HepG2 (cell line): ENCODE measurements around the gene TP53TG5. TPM values are rescaled to one million over a fixed set of nuclear protein-coding genes. Genes with fewer than 3 reads are reported as not detected.

Source experiments
- ARID2 ChIP-seq: sonication (generic); formaldehyde crosslinking; IDR thresholded peaks from 2 replicates; pipeline ENCODE4 v1.8.1; 2022; ENCODE audit warnings: mild to moderate bottlenecking, missing genetic modification reagents, borderline replicate concordance
- CBX1 ChIP-seq: IDR thresholded peaks from one replicate; pipeline ENCODE4 v1.6.1; 2016; ENCODE audit warnings: antibody characterized with exemption, low read depth
- ETS1 ChIP-seq: sonication (generic); formaldehyde crosslinking; IDR thresholded peaks from 2 replicates; pipeline ENCODE4 v1.4.0; 2020; ENCODE audit warnings: missing genetic modification reagents
- GATAD1 ChIP-seq: IDR thresholded peaks from 2 replicates; pipeline ENCODE4 v1.6.1; 2016; ENCODE audit warnings: missing genetic modification reagents, missing compliant biosample characterization
- KLF12 ChIP-seq: sonication (generic); formaldehyde crosslinking; IDR thresholded peaks from 2 replicates; pipeline ENCODE4 v1.4.0; 2020; ENCODE audit warnings: missing genetic modification reagents, borderline replicate concordance
- KLF6 ChIP-seq: IDR thresholded peaks from 2 replicates; pipeline ENCODE4 v1.8.0; 2016; ENCODE audit warnings: missing biosample characterization, missing genetic modification reagents
- MLLT10 ChIP-seq: sonication (generic); formaldehyde crosslinking; IDR thresholded peaks from 2 replicates; pipeline ENCODE4 v1.4.0; 2020; ENCODE audit warnings: missing genetic modification reagents
- NCOA5 ChIP-seq: sonication (generic); formaldehyde crosslinking; IDR thresholded peaks from 2 replicates; pipeline ENCODE4 v1.4.0; 2020; ENCODE audit warnings: missing genetic modification reagents
- NFE2L1 ChIP-seq: sonication (generic); formaldehyde crosslinking; IDR thresholded peaks from 2 replicates; pipeline ENCODE4 v1.4.0; 2020; ENCODE audit warnings: missing genetic modification reagents, mild to moderate bottlenecking, borderline replicate concordance
- NR2F1 ChIP-seq, 2 experiments: fragments of 450-650 bp in 1 of 2; formaldehyde crosslinking in 1 of 2; IDR thresholded peaks; 2 replicates each; pipeline versions ENCODE4 v1.5.0 to v1.6.1; 2016 to 2020; ENCODE audit warnings: mild to moderate bottlenecking in 1 of 2, missing compliant biosample characterization in 1 of 2, missing genetic modification reagents in 1 of 2, moderate library complexity in 1 of 2
- RAD21 ChIP-seq: fragments of 450-650 bp; formaldehyde crosslinking; IDR thresholded peaks from 2 replicates; pipeline ENCODE4 v1.5.0; 2020; ENCODE audit warnings: mild to moderate bottlenecking
- RBFOX2 ChIP-seq: fragments of 200-400 bp; formaldehyde crosslinking; IDR thresholded peaks from 2 replicates; pipeline ENCODE4 v1.6.1; 2017; ENCODE audit warnings: low read depth, mild to moderate bottlenecking, low read length
- SP140L ChIP-seq: sonication (generic); formaldehyde crosslinking; IDR thresholded peaks from 2 replicates; pipeline ENCODE4 v1.4.0; 2020; ENCODE audit warnings: missing genetic modification reagents, borderline replicate concordance
- SSRP1 ChIP-seq: IDR thresholded peaks from 2 replicates; pipeline ENCODE4 v1.6.1; 2016; ENCODE audit warnings: control low read depth
- TCF7L2 ChIP-seq: IDR thresholded peaks from 2 replicates; pipeline ENCODE4 v1.6.1; 2011; ENCODE audit warnings: mild to moderate bottlenecking, low read depth, low read length, moderate library complexity
- ZBTB46 ChIP-seq: sonication (generic); formaldehyde crosslinking; IDR thresholded peaks from 2 replicates; pipeline ENCODE4 v1.4.0; 2020; ENCODE audit warnings: mild to moderate bottlenecking, missing genetic modification reagents, borderline replicate concordance
- ZNF441 ChIP-seq: sonication (generic); formaldehyde crosslinking; IDR thresholded peaks from 2 replicates; pipeline ENCODE4 v1.7.0; 2021; ENCODE audit warnings: missing genetic modification reagents, borderline replicate concordance
- ZNF512 ChIP-seq: sonication (generic); formaldehyde crosslinking; IDR thresholded peaks from 2 replicates; pipeline ENCODE4 v1.4.0; 2020; ENCODE audit warnings: mild to moderate bottlenecking, missing genetic modification reagents
- ZNF547 ChIP-seq: sonication (generic); formaldehyde crosslinking; IDR thresholded peaks from 2 replicates; pipeline ENCODE4 v1.5.1; 2020; ENCODE audit warnings: mild to moderate bottlenecking, missing genetic modification reagents
- ZNF564 ChIP-seq: sonication (generic); formaldehyde crosslinking; IDR thresholded peaks from 2 replicates; pipeline ENCODE4 v1.8.1; 2023; ENCODE audit warnings: mild to moderate bottlenecking, missing genetic modification reagents
- ZNF782 ChIP-seq: sonication (generic); formaldehyde crosslinking; IDR thresholded peaks from 2 replicates; pipeline ENCODE4 v1.4.0; 2020; ENCODE audit warnings: missing genetic modification reagents, mild to moderate bottlenecking, borderline replicate concordance
- ZNF792 ChIP-seq: IDR thresholded peaks from 2 replicates; pipeline ENCODE4 v1.6.1; 2016
- polyA plus RNA-seq, 8 experiments: library from polyadenylated mRNA; depleted of rRNA in 3 of 8; stranded (reverse) in 7 of 8; unstranded in 1 of 8; fragments of >200 nt; fragmentation: Illumina TruSeq in 4 of 8; extraction: Trizol in 4 of 8; gene quantifications; 2 replicates each; pipeline versions ENCODE4 v1.2.1 to v1.2.3, GENCODE V29; 2011 to 2016; ENCODE audit warnings: low read depth in 4 of 8, missing spikeins in 1 of 8, mixed read lengths in 1 of 8; ENCODE audit not compliant: insufficient read depth in 1 of 8
- total RNA-seq, 5 experiments: library from RNA; depleted of rRNA; stranded (reverse); fragments of >200 nt; fragmentation: Illumina TruSeq; extraction: Trizol; gene quantifications; 2 replicates each; pipeline ENCODE4 v1.2.3, GENCODE V29; 2016; ENCODE audit warnings: low read depth in 1 of 5
- TF ChIP-seq, protein P1 (sequence below): IDR thresholded peaks from 2 replicates; pipeline ENCODE4 v1.6.1; 2016; ENCODE audit warnings: control low read depth
- TF ChIP-seq, protein P2 (sequence below): sonication (generic); formaldehyde crosslinking; IDR thresholded peaks from 2 replicates; pipeline ENCODE4 v1.9.0; 2022; ENCODE audit warnings: low read depth, missing genetic modification reagents

The TP53TG5 gene
- total and polyA plus RNA-seq, 2 of the 13 experiments (the other 11 are each of a cell fraction or from before 2014, with no cell fraction given): 0.11 TPM; not detected in 1

DNA sequence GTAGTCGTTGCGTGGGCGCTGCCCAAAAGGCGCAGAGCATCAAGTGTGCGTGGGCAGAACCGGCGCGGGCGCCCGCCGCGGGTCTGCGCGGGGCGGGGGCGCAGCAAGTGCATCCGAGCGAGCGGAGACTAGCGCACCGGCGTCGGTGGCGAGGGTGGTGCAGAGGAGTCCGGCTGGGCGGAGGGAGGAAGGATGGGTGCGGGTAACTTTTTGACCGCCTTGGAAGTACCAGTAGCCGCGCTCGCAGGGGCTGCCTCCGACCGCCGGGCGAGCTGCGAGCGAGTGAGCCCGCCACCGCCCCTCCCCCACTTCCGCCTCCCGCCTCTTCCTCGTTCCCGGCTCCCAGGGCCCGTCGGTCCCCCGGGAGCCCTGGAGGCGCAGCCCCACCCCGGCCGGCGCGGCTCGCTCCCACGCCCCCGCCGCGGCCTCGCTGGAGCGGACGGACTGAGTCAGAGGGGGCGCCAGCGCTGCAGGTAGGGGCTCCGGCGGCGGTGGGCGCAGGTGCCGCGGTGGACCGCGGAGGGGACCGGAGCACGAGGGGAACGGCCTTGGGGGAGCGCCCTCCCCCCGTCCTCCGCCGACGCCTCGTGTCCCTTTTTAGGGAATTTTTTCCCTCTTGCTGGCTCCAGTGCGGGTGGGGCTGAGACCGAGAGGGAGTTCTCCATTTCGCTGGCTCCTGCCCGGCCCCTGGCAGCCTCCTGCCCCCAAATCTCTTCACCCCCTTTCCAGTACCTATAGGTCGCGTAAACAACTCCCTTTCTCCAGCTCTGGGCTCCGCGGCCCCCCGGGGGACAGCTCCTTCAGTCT lies 28.3 kb upstream of the TP53TG5 start (continued):
- TF ChIP-seq NR2F1 (CRISPR knock-in tag; IDR thresholded peaks at IDR 0.05): no peak
- no peak for TF ChIP-seq ARID2 (CRISPR knock-in tag)
- TF ChIP-seq ZNF512 (CRISPR knock-in tag): no peak
- peak; percentile 76 for TF ChIP-seq ZNF564 (CRISPR knock-in tag)
- TF ChIP-seq ETS1: no peak
- no peak for TF ChIP-seq SP140L (CRISPR knock-in tag)
- no peak for TF ChIP-seq NCOA5
- peak; percentile 71 for TF ChIP-seq RBFOX2
- peak; percentile 73 for TF ChIP-seq ZNF441 (CRISPR knock-in tag)
- TF ChIP-seq, protein P1, sequence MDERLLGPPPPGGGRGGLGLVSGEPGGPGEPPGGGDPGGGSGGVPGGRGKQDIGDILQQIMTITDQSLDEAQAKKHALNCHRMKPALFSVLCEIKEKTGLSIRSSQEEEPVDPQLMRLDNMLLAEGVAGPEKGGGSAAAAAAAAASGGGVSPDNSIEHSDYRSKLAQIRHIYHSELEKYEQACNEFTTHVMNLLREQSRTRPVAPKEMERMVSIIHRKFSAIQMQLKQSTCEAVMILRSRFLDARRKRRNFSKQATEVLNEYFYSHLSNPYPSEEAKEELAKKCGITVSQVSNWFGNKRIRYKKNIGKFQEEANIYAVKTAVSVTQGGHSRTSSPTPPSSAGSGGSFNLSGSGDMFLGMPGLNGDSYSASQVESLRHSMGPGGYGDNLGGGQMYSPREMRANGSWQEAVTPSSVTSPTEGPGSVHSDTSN (CRISPR knock-in tag): no peak
- no peak for TF ChIP-seq NFE2L1
- TF ChIP-seq ZBTB46 (CRISPR knock-in tag): no peak
- TF ChIP-seq ZNF782 (CRISPR knock-in tag): no peak; the same call in 1 of the 2 replicates
- peak; percentile 65; the same call in 1 of the 2 replicates for TF ChIP-seq KLF12 (CRISPR knock-in tag)
- TF ChIP-seq, protein P2, sequence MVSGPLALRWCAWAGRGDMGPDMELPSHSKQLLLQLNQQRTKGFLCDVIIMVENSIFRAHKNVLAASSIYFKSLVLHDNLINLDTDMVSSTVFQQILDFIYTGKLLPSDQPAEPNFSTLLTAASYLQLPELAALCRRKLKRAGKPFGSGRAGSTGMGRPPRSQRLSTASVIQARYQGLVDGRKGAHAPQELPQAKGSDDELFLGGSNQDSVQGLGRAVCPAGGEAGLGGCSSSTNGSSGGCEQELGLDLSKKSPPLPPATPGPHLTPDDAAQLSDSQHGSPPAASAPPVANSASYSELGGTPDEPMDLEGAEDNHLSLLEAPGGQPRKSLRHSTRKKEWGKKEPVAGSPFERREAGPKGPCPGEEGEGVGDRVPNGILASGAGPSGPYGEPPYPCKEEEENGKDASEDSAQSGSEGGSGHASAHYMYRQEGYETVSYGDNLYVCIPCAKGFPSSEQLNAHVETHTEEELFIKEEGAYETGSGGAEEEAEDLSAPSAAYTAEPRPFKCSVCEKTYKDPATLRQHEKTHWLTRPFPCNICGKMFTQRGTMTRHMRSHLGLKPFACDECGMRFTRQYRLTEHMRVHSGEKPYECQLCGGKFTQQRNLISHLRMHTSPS (CRISPR knock-in tag): no peak
- no peak for TF ChIP-seq TCF7L2
- TF ChIP-seq CBX1: no peak
- TF ChIP-seq SSRP1: no peak
- no peak for TF ChIP-seq KLF6 (CRISPR knock-in tag)
- TF ChIP-seq RAD21 (CRISPR knock-in tag): peak; percentile 14; the same call in 1 of the 2 replicates
- no peak for TF ChIP-seq ZNF792 (CRISPR knock-in tag)
- TF ChIP-seq MLLT10 (CRISPR knock-in tag): no peak
- TF ChIP-seq ZNF547 (CRISPR knock-in tag): peak; percentile 60; the same call in 1 of the 2 replicates
- TF ChIP-seq GATAD1 (CRISPR knock-in tag): no peak
